Measurements from ENCODE around the gene ASCC1. TPM values are rescaled to one million over a fixed set of nuclear protein-coding genes. Genes with fewer than 3 reads are reported as not detected.

ASCC1 gene
- total RNA-seq, 1 donor from 2014 or later, result 38.6 TPM

DNA sequence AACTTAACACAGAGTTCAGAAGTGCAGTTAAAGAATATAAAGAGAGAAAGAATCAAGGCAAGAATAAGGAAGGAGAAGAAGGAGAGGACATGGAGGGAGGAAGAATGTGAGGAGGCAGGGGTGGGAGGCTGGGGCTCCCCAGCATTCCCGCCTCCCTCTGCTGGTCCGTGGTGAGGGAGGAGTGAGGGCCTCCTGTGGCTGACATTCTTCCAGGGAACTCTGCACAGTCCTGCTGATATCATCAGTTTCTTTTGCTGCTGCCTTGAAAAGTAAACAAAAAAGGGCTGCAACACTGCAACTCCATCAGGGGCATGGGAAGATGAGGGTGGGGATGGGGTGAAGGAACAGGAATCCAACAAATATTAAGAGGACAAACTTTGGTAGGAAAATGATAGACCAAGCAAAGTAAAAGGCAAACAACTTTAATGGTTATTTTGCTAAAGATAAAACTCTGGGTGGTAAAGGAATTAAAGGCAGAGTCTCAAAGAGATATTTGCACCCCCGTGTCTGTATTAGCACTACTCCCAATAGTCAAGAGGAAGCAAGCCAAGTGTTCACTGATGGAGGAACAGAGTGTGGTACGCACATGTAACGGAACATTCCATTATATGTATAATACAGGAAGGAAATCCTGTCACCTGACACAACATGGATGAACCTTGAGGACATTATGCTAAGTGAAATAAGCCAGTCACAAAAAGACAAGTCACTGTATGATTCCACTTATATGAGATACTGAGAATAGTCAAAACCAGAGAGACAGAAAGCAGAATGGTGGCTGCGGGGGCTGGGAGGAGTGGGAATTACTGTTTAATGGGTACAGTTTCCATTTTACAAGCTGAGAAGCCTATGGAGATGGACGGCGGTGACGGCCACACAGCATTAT lies 119.7 kb downstream of the ASCC1 start:
- DNase-seq (ENCODE audit: low read depth), result no peak
- TF ChIP-seq, protein P1, sequence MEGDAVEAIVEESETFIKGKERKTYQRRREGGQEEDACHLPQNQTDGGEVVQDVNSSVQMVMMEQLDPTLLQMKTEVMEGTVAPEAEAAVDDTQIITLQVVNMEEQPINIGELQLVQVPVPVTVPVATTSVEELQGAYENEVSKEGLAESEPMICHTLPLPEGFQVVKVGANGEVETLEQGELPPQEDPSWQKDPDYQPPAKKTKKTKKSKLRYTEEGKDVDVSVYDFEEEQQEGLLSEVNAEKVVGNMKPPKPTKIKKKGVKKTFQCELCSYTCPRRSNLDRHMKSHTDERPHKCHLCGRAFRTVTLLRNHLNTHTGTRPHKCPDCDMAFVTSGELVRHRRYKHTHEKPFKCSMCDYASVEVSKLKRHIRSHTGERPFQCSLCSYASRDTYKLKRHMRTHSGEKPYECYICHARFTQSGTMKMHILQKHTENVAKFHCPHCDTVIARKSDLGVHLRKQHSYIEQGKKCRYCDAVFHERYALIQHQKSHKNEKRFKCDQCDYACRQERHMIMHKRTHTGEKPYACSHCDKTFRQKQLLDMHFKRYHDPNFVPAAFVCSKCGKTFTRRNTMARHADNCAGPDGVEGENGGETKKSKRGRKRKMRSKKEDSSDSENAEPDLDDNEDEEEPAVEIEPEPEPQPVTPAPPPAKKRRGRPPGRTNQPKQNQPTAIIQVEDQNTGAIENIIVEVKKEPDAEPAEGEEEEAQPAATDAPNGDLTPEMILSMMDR (IDR thresholded peaks at IDR 0.05; ENCODE audit: insufficient read depth, low read length, poor library complexity, severe bottlenecking), result peak; percentile 20
- no peaks in the 10 kb centered on the region for H3K27me3 ChIP-seq (ENCODE audit: control insufficient read depth, insufficient read depth, low read length)
- no peak overlapping the region for H3K4me3 ChIP-seq (ENCODE audit: low read depth, low read length)
- no peaks in the 10 kb centered on the region for H3K36me3 ChIP-seq (ENCODE audit: control insufficient read depth, insufficient read depth, low read length)

DNA sequence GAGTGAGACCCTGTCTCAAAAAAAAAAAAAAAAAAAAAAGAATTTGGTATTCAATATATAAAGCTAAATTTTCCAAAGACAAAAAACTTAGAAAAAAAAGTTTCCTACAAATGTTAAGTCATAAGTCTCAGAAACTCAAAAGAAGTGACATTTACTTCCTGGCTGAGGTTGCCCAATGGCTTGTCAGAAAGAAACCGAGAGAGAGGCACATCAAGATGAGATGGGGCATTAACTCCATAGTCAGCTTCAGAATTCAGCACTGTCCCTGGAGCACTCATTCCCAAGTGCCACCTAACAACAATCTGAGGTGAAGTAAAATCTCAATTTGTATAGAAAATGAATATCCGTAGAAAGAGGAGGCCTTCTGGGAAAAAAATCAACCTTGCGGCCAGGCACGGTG lies 120.9 kb downstream of the ASCC1 start:
- H3K36me3 ChIP-seq (ENCODE audit: control insufficient read depth, insufficient read depth, low read length), result no peaks in the 10 kb centered on the region
- TF ChIP-seq, protein P1 (IDR thresholded peaks at IDR 0.05; ENCODE audit: insufficient read depth, low read length, poor library complexity, severe bottlenecking), result no peak
- no peak overlapping the region for H3K4me3 ChIP-seq (ENCODE audit: low read depth, low read length)
- H3K27me3 ChIP-seq (ENCODE audit: control insufficient read depth, insufficient read depth, low read length), result no peaks in the 10 kb centered on the region
- DNase-seq (ENCODE audit: low read depth), result no peak

DNA sequence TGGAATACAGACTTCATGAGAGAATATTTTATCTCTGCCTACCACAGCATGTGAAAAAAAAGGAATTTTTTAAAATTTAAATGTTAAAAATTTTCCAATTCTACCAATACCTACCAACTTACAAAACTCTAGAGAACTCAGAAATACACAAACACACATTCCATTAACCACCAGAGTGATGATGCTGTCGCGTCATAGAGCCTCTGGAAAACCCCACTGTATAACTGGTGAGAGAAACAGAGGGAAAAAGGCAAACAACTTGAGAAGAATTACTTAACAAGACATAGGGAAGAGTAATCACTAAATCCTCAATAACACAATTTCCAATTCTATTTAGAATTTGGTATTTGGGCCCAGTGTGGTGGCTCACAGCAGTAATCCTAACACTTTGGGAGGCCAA lies 121.5 kb downstream of the ASCC1 start:
- Histone ChIP-seq H3K27me3 (ENCODE audit: control insufficient read depth, insufficient read depth, low read length) (no peaks in the 10 kb centered on the region), H3K4me3 (ENCODE audit: low read depth, low read length) (no peak overlapping the region), H3K36me3 (ENCODE audit: control insufficient read depth, insufficient read depth, low read length) (no peaks in the 10 kb centered on the region)
- DNase-seq (ENCODE audit: low read depth), result no peak
- TF ChIP-seq, protein P1 (IDR thresholded peaks at IDR 0.05; ENCODE audit: insufficient read depth, low read length, poor library complexity, severe bottlenecking), result no peak

DNA sequence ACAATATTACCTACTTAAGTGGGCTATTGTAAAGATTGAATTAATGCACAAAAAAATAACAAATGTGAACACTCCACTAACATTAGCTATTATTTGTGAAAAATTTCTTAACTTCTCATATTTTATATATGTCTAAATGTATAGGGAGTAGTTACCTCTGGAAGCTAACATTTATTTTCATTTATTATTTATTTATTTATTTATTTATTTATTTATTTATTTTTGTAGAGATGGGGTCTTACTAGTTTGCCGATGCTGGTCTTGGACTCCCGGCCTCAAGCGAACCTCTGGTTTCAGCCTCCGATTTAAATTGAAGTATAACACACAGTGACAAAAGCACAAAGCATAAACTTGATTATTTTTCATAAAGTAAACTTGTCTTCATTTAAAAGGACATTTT lies 122.6 kb downstream of the ASCC1 start:
- TF ChIP-seq, protein P1 (IDR thresholded peaks at IDR 0.05; ENCODE audit: insufficient read depth, low read length, poor library complexity, severe bottlenecking), result no peak
- Histone ChIP-seq H3K36me3 (ENCODE audit: control insufficient read depth, insufficient read depth, low read length) (no peaks in the 10 kb centered on the region), H3K27me3 (ENCODE audit: control insufficient read depth, insufficient read depth, low read length) (peaks cover 4% of the 10 kb centered on the region), H3K4me3 (ENCODE audit: low read depth, low read length) (no peak overlapping the region)
- no peak for DNase-seq (ENCODE audit: low read depth)

DNA sequence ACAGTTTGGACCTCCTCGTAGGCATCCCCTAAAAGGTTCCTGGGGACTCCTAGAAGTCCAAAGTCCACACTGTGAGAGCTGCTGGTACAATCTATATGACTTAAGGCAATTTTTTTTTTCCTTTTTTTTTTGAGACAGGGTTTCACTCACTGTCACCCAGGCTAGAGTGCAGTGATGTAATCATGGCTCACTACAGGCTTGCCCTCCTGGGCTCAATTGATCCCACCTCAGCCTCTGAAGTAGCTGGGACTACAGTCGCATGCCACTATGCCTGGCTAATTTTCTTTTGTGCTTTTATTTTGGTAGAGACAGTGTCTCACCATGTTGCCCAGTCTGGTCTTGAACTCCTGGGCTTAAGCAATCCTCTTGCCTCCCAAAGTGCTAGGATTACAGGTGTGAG lies 123.1 kb downstream of the ASCC1 start:
- Histone ChIP-seq H3K27me3 (ENCODE audit: control insufficient read depth, insufficient read depth, low read length) (peaks cover 8% of the 10 kb centered on the region), H3K4me3 (ENCODE audit: low read depth, low read length) (no peak overlapping the region), H3K36me3 (ENCODE audit: control insufficient read depth, insufficient read depth, low read length) (no peaks in the 10 kb centered on the region)
- TF ChIP-seq, protein P1 (IDR thresholded peaks at IDR 0.05; ENCODE audit: insufficient read depth, low read length, poor library complexity, severe bottlenecking), result no peak
- DNase-seq (ENCODE audit: low read depth), result no peak
